Cardiac muscle cell (in vitro differentiated cells and primary cell): ENCODE measurements around the gene CASK. TPM values are rescaled to one million over a fixed set of nuclear protein-coding genes. Genes with fewer than 3 reads are reported as not detected.

Experiments
- DNase-seq, 2 donors: peaks; one replicate each; pipeline versions ENCODE4 v3.0.0 to v3.0.0-alpha.2; 2010 to 2017; ENCODE audit warnings: low read depth in 1 of 2, low spot score in 1 of 2
- H3K27ac ChIP-seq: fragments of 200-600 bp; sonication (generic); 2 replicates; pipeline ENCODE4 v1.5.1; 2016
- H3K27me3 ChIP-seq: fragments of 200-600 bp; sonication (generic); 2 replicates; pipeline ENCODE4 v1.6.0; 2016; ENCODE audit warnings: control low read depth
- H3K36me3 ChIP-seq: fragments of 200-600 bp; sonication (generic); 2 replicates; pipeline ENCODE4 v1.5.1; 2016; ENCODE audit warnings: control low read depth
- H3K4me1 ChIP-seq: fragments of 200-600 bp; sonication (generic); 2 replicates; pipeline ENCODE4 v1.8.1; 2017; ENCODE audit warnings: low read depth, mild to moderate bottlenecking, mixed run types
- H3K4me3 ChIP-seq: fragments of 200-600 bp; sonication (generic); 2 replicates; pipeline ENCODE4 v1.5.1; 2016; ENCODE audit warnings: mild to moderate bottlenecking
- H3K9me3 ChIP-seq: fragments of 200-600 bp; sonication (generic); 2 replicates; pipeline ENCODE4 v1.5.1; 2017; ENCODE audit warnings: low read depth, mild to moderate bottlenecking, control low read depth
- CTCF ChIP-seq: IDR thresholded peaks from 2 replicates; pipeline ENCODE4 v1.5.1; 2012; ENCODE audit warnings: low read depth, mild to moderate bottlenecking, low read length
- polyA plus RNA-seq: library from polyadenylated mRNA; unstranded; fragments of >200 nt; fragmentation: Nextera tagmentation; extraction: Ambion mirVana; gene quantifications from 2 replicates; pipeline ENCODE4 v1.2.1, GENCODE V29; 2016
- total RNA-seq: library from RNA; depleted of rRNA; stranded (reverse); fragments of >200 nt; gene quantifications from 2 replicates; pipeline ENCODE4 v1.2.3, GENCODE V29; 2016

CASK gene
- total and polyA plus RNA-seq, 2 experiments from 2014 or later = 40.0 to 44.6 TPM

- H3K27me3 ChIP-seq = no peaks in the 10 kb centered on the region
- no peak for DNase-seq
- no peak overlapping the region for H3K27ac ChIP-seq
- H3K36me3 ChIP-seq = no peaks in the 10 kb centered on the region
- H3K4me3 ChIP-seq = no peak overlapping the region
- no peak for TF ChIP-seq CTCF
- no peaks in the 10 kb centered on the region for H3K9me3 ChIP-seq
- H3K4me1 ChIP-seq = peaks cover 3% of the 10 kb centered on the region
Measured at GRCh38 chrX:41862562-41863184, 60.7 kb downstream of the CASK start.

- DNase-seq = peak in 1 of 2 donors; percentile 2
- peak overlapping the region; percentile 35 for H3K27ac ChIP-seq
- TF ChIP-seq CTCF = no peak
- H3K36me3 ChIP-seq = no peaks in the 10 kb centered on the region
- peaks cover 3% of the 10 kb centered on the region for H3K4me1 ChIP-seq
- H3K9me3 ChIP-seq = no peaks in the 10 kb centered on the region
- H3K27me3 ChIP-seq = no peaks in the 10 kb centered on the region
- no peak overlapping the region for H3K4me3 ChIP-seq
Measured at GRCh38 chrX:41858161-41858775, 65.1 kb downstream of the CASK start.

GRCh38 chrX:41857670-41858069 is 65.7 kb downstream of the CASK start:
- no peak for TF ChIP-seq CTCF
- Histone ChIP-seq H3K9me3 (no peaks in the 10 kb centered on the region), H3K27me3 (no peaks in the 10 kb centered on the region), H3K36me3 (no peaks in the 10 kb centered on the region), H3K4me1 (peaks cover 3% of the 10 kb centered on the region), H3K4me3 (no peak overlapping the region), H3K27ac (no peak overlapping the region)
- DNase-seq = no peak

GRCh38 chrX:41846714-41847113 is 76.6 kb downstream of the CASK start:
- Histone ChIP-seq H3K27ac (no peak overlapping the region), H3K4me1 (no peaks in the 10 kb centered on the region), H3K9me3 (peaks cover 7% of the 10 kb centered on the region), H3K36me3 (peaks cover 9% of the 10 kb centered on the region), H3K27me3 (no peaks in the 10 kb centered on the region), H3K4me3 (no peak overlapping the region)
- TF ChIP-seq CTCF = no peak
- no peak for DNase-seq

- no peak for DNase-seq
- Histone ChIP-seq H3K27ac (no peak overlapping the region), H3K4me3 (no peak overlapping the region), H3K36me3 (no peaks in the 10 kb centered on the region), H3K4me1 (no peaks in the 10 kb centered on the region), H3K27me3 (no peaks in the 10 kb centered on the region), H3K9me3 (peaks cover 3% of the 10 kb centered on the region)
- no peak for TF ChIP-seq CTCF
Measured at GRCh38 chrX:41837270-41837944, 85.9 kb downstream of the CASK start.
